D721Med (cell line): ENCODE results near the gene SLC1A2.

Source experiments
- DNase-seq: peaks from one replicate; pipeline ENCODE4 v3.0.0; 2011; ENCODE audit warnings: low spot score; ENCODE audit not compliant: insufficient read length
- FAIRE-seq: peaks from 2 replicates; lab custom pipeline; 2011; peaks lifted over from hg19 to GRCh38; lab: Jason Lieb, UNC
- CTCF ChIP-seq: IDR thresholded peaks from 2 replicates; pipeline ENCODE4 v1.5.1; 2012; ENCODE audit warnings: mild to moderate bottlenecking, control low read depth; ENCODE audit not compliant: insufficient read depth; ENCODE audit errors: missing control alignments

SLC1A2 gene

GRCh38 chr11:35276396-35277145 lies 142.8 kb downstream of the SLC1A2 start:
- no peak for DNase-seq
- FAIRE-seq = no peak
- TF ChIP-seq CTCF = no peak

- FAIRE-seq (no peak), DNase-seq (no peak)
- no peak for TF ChIP-seq CTCF
Observed at GRCh38 chr11:35275786-35276170, 143.6 kb downstream of the SLC1A2 start.

GRCh38 chr11:35274909-35275785 lies 144.2 kb downstream of the SLC1A2 start:
- FAIRE-seq = no peak
- no peak for DNase-seq
- TF ChIP-seq CTCF = peak; percentile 9

- DNase-seq (no peak), FAIRE-seq (no peak)
- no peak for TF ChIP-seq CTCF
Observed at GRCh38 chr11:35272391-35272902, 146.9 kb downstream of the SLC1A2 start.

GRCh38 chr11:35271031-35271430 lies 148.3 kb downstream of the SLC1A2 start:
- FAIRE-seq = no peak
- TF ChIP-seq CTCF = no peak
- DNase-seq = no peak

GRCh38 chr11:35270342-35270741 lies 149.0 kb downstream of the SLC1A2 start:
- FAIRE-seq (no peak), DNase-seq (no peak)
- TF ChIP-seq CTCF = no peak
